Transverse colon (tissue), 4 donors: ENCODE measurements around the gene BRI3BP. TPM values are rescaled to one million over a fixed set of nuclear protein-coding genes. Genes with fewer than 3 reads are reported as not detected.

ENCODE experiments used
- DNase-seq: peaks from one replicate; pipeline ENCODE4 v3.0.0-alpha.2; 2019
- H3K27ac ChIP-seq, 4 donors: fragments of 200-600 bp; sonication (generic); 2 replicates each; pipeline ENCODE4 v1.5.1; 2016 to 2018; ENCODE audit warnings: inconsistent platforms in 4 of 4
- H3K27me3 ChIP-seq: fragments of 200-600 bp; sonication (generic); 2 replicates; pipeline ENCODE4 v1.5.1; 2017; ENCODE audit warnings: inconsistent platforms
- H3K36me3 ChIP-seq, 4 donors: fragments of 200-600 bp; sonication (generic); 2 replicates each; pipeline ENCODE4 v1.5.1; 2017 to 2019; ENCODE audit warnings: inconsistent platforms in 4 of 4
- H3K4me1 ChIP-seq, 4 donors: fragments of 200-600 bp; sonication (generic); 2 replicates each; pipeline ENCODE4 v1.5.1; 2017 to 2020; ENCODE audit warnings: inconsistent platforms in 4 of 4
- H3K4me3 ChIP-seq, 4 donors: fragments of 200-600 bp; sonication (generic); 1 replicate in 1 of 4; 2 replicates in 3 of 4; pipeline versions ENCODE4 v1.5.1 to v1.6.1; 2017 to 2019; ENCODE audit warnings: inconsistent platforms in 4 of 4
- H3K9me3 ChIP-seq, 2 donors: fragments of 200-600 bp; sonication (generic); 2 replicates each; pipeline ENCODE4 v1.5.1; 2017 to 2019; ENCODE audit warnings: inconsistent platforms in 2 of 2
- CTCF ChIP-seq, 5 experiments: fragments of 200-600 bp in 3 of 5; fragments of 450-650 bp in 2 of 5; sonication (generic) in 3 of 5; IDR thresholded peaks; 1 replicate in 2 of 5; 2 replicates in 3 of 5; pipeline ENCODE4 v1.5.1; 2016 to 2017; ENCODE audit warnings: antibody characterized with exemption in 5 of 5, inconsistent platforms in 3 of 5, mild to moderate bottlenecking in 2 of 5, moderate library complexity in 1 of 5
- EP300 ChIP-seq: sonication (generic); formaldehyde crosslinking; IDR thresholded peaks from one replicate; pipeline ENCODE4 v1.6.1; 2017; ENCODE audit warnings: antibody characterized with exemption, low read depth
- POLR2A ChIP-seq: fragments of 450-650 bp; IDR thresholded peaks from one replicate; pipeline ENCODE4 v1.6.1; 2016; ENCODE audit warnings: antibody characterized with exemption, mild to moderate bottlenecking, moderate library complexity
- POLR2AphosphoS5 ChIP-seq, 3 donors: sonication (generic); formaldehyde crosslinking; IDR thresholded peaks; one replicate each; pipeline ENCODE4 v1.6.1; 2016; ENCODE audit warnings: antibody characterized with exemption in 3 of 3
- WGBS, 2 donors: methylation state at CpG; one replicate each; pipeline ENCODE4 v1.1.5; 2018; ENCODE audit warnings: low coverage in 1 of 2; 5-methylcytosine and 5-hydroxymethylcytosine counted together
- in situ Hi-C, 4 donors: fragments of 200-750 bp; cut with MboI; loops; one replicate each; pipeline versions ENCODE4 v1.15.0 to v1.15.1; 2017; ENCODE audit warnings: low sequenced_read_pairs in 3 of 4, low pct_ligation_motif_present in 1 of 4, low pct_unique_long_range_greater_than_20kb in 1 of 4
- intact Hi-C: fragments of 100-400 bp; cut with DNase I; formaldehyde crosslinking; loops from one replicate; pipeline ENCODE4 v1.15.1; 2023; ENCODE audit warnings: low total_unique reads
- total RNA-seq, 4 donors: library from RNA; depleted of rRNA; stranded (reverse); fragments of >200 nt; gene quantifications; one replicate each; pipeline ENCODE4 v1.1.0, GENCODE V29; 2016

The BRI3BP gene
- total RNA-seq, 4 donors from 2014 or later = 14.2 to 38.5 (median 23.1) TPM

GRCh38 chr12:124968656-124969055 is 24.8 kb upstream of the BRI3BP start:
- no peak for DNase-seq
- in situ Hi-C loops = no loop called here
- H3K36me3 ChIP-seq = peaks cover 0 to 24% (median 12%) of the 10 kb centered on the region in 4 donors

GRCh38 chr12:124970647-124971402 is 22.6 kb upstream of the BRI3BP start:
- intact Hi-C loops (no loop called here), in situ Hi-C loops (no loop called here)
- Histone ChIP-seq H3K27me3 (no peaks in the 10 kb centered on the region), H3K4me1 (no peaks in the 10 kb centered on the region), H3K36me3 (peaks cover 0 to 31% (median 8%) of the 10 kb centered on the region in 4 donors), H3K4me3 (no peak overlapping the region), H3K27ac (no peak overlapping the region), H3K9me3 (no peaks in the 10 kb centered on the region)
- TF ChIP-seq CTCF (IDR thresholded peaks at IDR 0.05) (no peak), EP300 (no peak), POLR2AphosphoS5 (IDR thresholded peaks at IDR 0.05) (no peak), POLR2A (no peak)
- WGBS, 2 donors = 95 to 100% methylated on average over 1 to 25 of the region's 25 CpGs
- DNase-seq = no peak

More at GRCh38 chr12:124968656-124969055, 24.8 kb upstream of the BRI3BP start:
- no peak overlapping the region for H3K4me3 ChIP-seq
- H3K27ac ChIP-seq = no peak overlapping the region
- no peaks in the 10 kb centered on the region for H3K27me3 ChIP-seq
- intact Hi-C loops = no loop called here
- H3K9me3 ChIP-seq = no peaks in the 10 kb centered on the region
- H3K4me1 ChIP-seq = no peaks in the 10 kb centered on the region
- TF ChIP-seq POLR2A (no peak), POLR2AphosphoS5 (IDR thresholded peaks at IDR 0.05) (no peak), CTCF (IDR thresholded peaks at IDR 0.05) (no peak), EP300 (no peak)
- 96% methylated on average over 14 of the region's 17 CpGs; no CpG with 5 or more reads in 1 of the 2 donors for WGBS, 2 donors

GRCh38 chr12:124971603-124972002 is 21.8 kb upstream of the BRI3BP start:
- DNase-seq = no peak
- 88% methylated on average over 12 of the region's 12 CpGs; no CpG with 5 or more reads in 1 of the 2 donors for WGBS, 2 donors
- TF ChIP-seq POLR2A (no peak), CTCF (IDR thresholded peaks at IDR 0.05) (no peak), EP300 (no peak)
- Histone ChIP-seq H3K36me3 (peaks cover 0 to 37% (median 11%) of the 10 kb centered on the region in 4 donors), H3K27me3 (no peaks in the 10 kb centered on the region), H3K27ac (no peak overlapping the region), H3K9me3 (no peaks in the 10 kb centered on the region), H3K4me3 (no peak overlapping the region), H3K4me1 (no peaks in the 10 kb centered on the region)
- in situ Hi-C loops = no loop called here
- intact Hi-C loops = no loop called here

- no peak for DNase-seq
- peaks cover 0 to 42% (median 13%) of the 10 kb centered on the region in 4 donors for H3K36me3 ChIP-seq
- intact Hi-C loops (no loop called here), in situ Hi-C loops (no loop called here)
- no peak overlapping the region for H3K27ac ChIP-seq
- no peak overlapping the region for H3K4me3 ChIP-seq
- H3K9me3 ChIP-seq = no peaks in the 10 kb centered on the region
- H3K27me3 ChIP-seq = no peaks in the 10 kb centered on the region
- TF ChIP-seq CTCF (IDR thresholded peaks at IDR 0.05) (no peak), EP300 (no peak), POLR2AphosphoS5 (IDR thresholded peaks at IDR 0.05) (no peak), POLR2A (no peak)
- H3K4me1 ChIP-seq = no peaks in the 10 kb centered on the region
- WGBS, 2 donors = 92 to 94% methylated on average over 5 to 10 of the region's 10 CpGs
Measured at GRCh38 chr12:124972211-124972610, 21.2 kb upstream of the BRI3BP start.
